HepG2 (cell line): ENCODE data around the gene SDF2. TPM values are rescaled to one million over a fixed set of nuclear protein-coding genes. Genes with fewer than 3 reads are reported as not detected.

Experiments used
- CHCHD3 ChIP-seq: sonication (generic); formaldehyde crosslinking; IDR thresholded peaks from 2 replicates; pipeline ENCODE4 v1.8.0; 2022; ENCODE audit warnings: mild to moderate bottlenecking, missing genetic modification reagents, moderate library complexity
- GABPA ChIP-seq, 2 experiments: IDR thresholded peaks; 2 replicates each; pipeline ENCODE4 v1.6.1; 2011 to 2016; ENCODE audit warnings: low read depth in 2 of 2, low read length in 1 of 2, missing biosample characterization in 1 of 2, missing genetic modification characterization in 1 of 2
- MIXL1 ChIP-seq: IDR thresholded peaks from 2 replicates; pipeline ENCODE4 v1.6.1; 2016
- NPAS2 ChIP-seq: sonication (generic); formaldehyde crosslinking; IDR thresholded peaks from 2 replicates; pipeline ENCODE4 v1.8.0; 2022; ENCODE audit warnings: mild to moderate bottlenecking, missing genetic modification reagents, borderline replicate concordance
- PAF1 ChIP-seq: IDR thresholded peaks from 2 replicates; pipeline ENCODE4 v1.6.1; 2016; ENCODE audit warnings: missing genetic modification reagents, missing compliant biosample characterization
- RFX1 ChIP-seq: fragments of 450-650 bp; IDR thresholded peaks from 2 replicates; pipeline ENCODE4 v1.6.1; 2017
- TBL1XR1 ChIP-seq: fragments of 150-350 bp; IDR thresholded peaks from 2 replicates; pipeline ENCODE4 v1.6.1; 2014; ENCODE audit warnings: borderline replicate concordance, low read length; ENCODE audit not compliant: partially characterized antibody
- ZBTB7A ChIP-seq: sonication (generic); formaldehyde crosslinking; IDR thresholded peaks from 2 replicates; pipeline ENCODE4 v1.8.0; 2022; ENCODE audit warnings: mild to moderate bottlenecking, missing genetic modification reagents
- ZNF12 ChIP-seq: sonication (generic); formaldehyde crosslinking; IDR thresholded peaks from 2 replicates; pipeline ENCODE4 v1.5.0; 2020; ENCODE audit warnings: missing genetic modification reagents
- ZNF296 ChIP-seq: sonication (generic); formaldehyde crosslinking; conservative IDR thresholded peaks from 2 replicates; pipeline ENCODE4 v1.5.0; 2020; ENCODE audit warnings: mild to moderate bottlenecking, missing genetic modification reagents
- ZNF432 ChIP-seq: sonication (generic); formaldehyde crosslinking; IDR thresholded peaks from 2 replicates; pipeline ENCODE4 v1.5.0; 2020; ENCODE audit warnings: missing genetic modification reagents, mild to moderate bottlenecking, borderline replicate concordance
- ZNF44 ChIP-seq: sonication (generic); formaldehyde crosslinking; IDR thresholded peaks from 2 replicates; pipeline ENCODE4 v1.5.1; 2020; ENCODE audit warnings: mild to moderate bottlenecking, missing genetic modification reagents
- ZNF577 ChIP-seq: sonication (generic); formaldehyde crosslinking; IDR thresholded peaks from 2 replicates; pipeline ENCODE4 v1.4.0; 2020; ENCODE audit warnings: mild to moderate bottlenecking, low read depth, missing genetic modification reagents, borderline replicate concordance
- ZNF746 ChIP-seq: sonication (generic); formaldehyde crosslinking; IDR thresholded peaks from 2 replicates; pipeline ENCODE4 v1.8.0; 2022; ENCODE audit warnings: mild to moderate bottlenecking, missing genetic modification reagents
- ZNF792 ChIP-seq: IDR thresholded peaks from 2 replicates; pipeline ENCODE4 v1.6.1; 2016
- ZSCAN21 ChIP-seq: sonication (generic); formaldehyde crosslinking; IDR thresholded peaks from 2 replicates; pipeline ENCODE4 v1.8.0; 2022; ENCODE audit warnings: mild to moderate bottlenecking, missing genetic modification reagents, moderate library complexity, borderline replicate concordance
- ZSCAN29 ChIP-seq: sonication (generic); formaldehyde crosslinking; conservative IDR thresholded peaks from 2 replicates; pipeline ENCODE4 v1.4.0; 2020; ENCODE audit warnings: mild to moderate bottlenecking, missing genetic modification reagents
- polyA plus RNA-seq, 8 experiments: library from polyadenylated mRNA; depleted of rRNA in 3 of 8; stranded (reverse) in 7 of 8; unstranded in 1 of 8; fragments of >200 nt; fragmentation: Illumina TruSeq in 4 of 8; extraction: Trizol in 4 of 8; gene quantifications; 2 replicates each; pipeline versions ENCODE4 v1.2.1 to v1.2.3, GENCODE V29; 2011 to 2016; ENCODE audit warnings: low read depth in 4 of 8, missing spikeins in 1 of 8, mixed read lengths in 1 of 8; ENCODE audit not compliant: insufficient read depth in 1 of 8
- total RNA-seq, 5 experiments: library from RNA; depleted of rRNA; stranded (reverse); fragments of >200 nt; fragmentation: Illumina TruSeq; extraction: Trizol; gene quantifications; 2 replicates each; pipeline ENCODE4 v1.2.3, GENCODE V29; 2016; ENCODE audit warnings: low read depth in 1 of 5
- TF ChIP-seq, protein P1 (sequence below): sonication (generic); formaldehyde crosslinking; IDR thresholded peaks from 2 replicates; pipeline ENCODE4 v1.5.1; 2020; ENCODE audit warnings: mild to moderate bottlenecking, moderate library complexity, missing genetic modification reagents
- TF ChIP-seq, protein P2 (sequence below): IDR thresholded peaks from 2 replicates; pipeline ENCODE4 v1.6.1; 2016; ENCODE audit warnings: low read depth, borderline replicate concordance
- TF ChIP-seq, protein P3 (sequence below): sonication (generic); formaldehyde crosslinking; IDR thresholded peaks from 2 replicates; pipeline ENCODE4 v1.5.0; 2020; ENCODE audit warnings: mild to moderate bottlenecking, missing genetic modification reagents
- TF ChIP-seq, protein P4 (sequence below): sonication (generic); formaldehyde crosslinking; IDR thresholded peaks from 2 replicates; pipeline ENCODE4 v1.4.0; 2020; ENCODE audit warnings: missing genetic modification reagents
- TF ChIP-seq, protein P5 (sequence below): sonication (generic); formaldehyde crosslinking; IDR thresholded peaks from 2 replicates; pipeline ENCODE4 v1.5.0; 2020; ENCODE audit warnings: missing genetic modification reagents

Gene SDF2
- total and polyA plus RNA-seq, 2 of the 13 experiments (the other 11 are each of a cell fraction or from before 2014, with no cell fraction given), result 58.2 to 58.4 TPM

DNA sequence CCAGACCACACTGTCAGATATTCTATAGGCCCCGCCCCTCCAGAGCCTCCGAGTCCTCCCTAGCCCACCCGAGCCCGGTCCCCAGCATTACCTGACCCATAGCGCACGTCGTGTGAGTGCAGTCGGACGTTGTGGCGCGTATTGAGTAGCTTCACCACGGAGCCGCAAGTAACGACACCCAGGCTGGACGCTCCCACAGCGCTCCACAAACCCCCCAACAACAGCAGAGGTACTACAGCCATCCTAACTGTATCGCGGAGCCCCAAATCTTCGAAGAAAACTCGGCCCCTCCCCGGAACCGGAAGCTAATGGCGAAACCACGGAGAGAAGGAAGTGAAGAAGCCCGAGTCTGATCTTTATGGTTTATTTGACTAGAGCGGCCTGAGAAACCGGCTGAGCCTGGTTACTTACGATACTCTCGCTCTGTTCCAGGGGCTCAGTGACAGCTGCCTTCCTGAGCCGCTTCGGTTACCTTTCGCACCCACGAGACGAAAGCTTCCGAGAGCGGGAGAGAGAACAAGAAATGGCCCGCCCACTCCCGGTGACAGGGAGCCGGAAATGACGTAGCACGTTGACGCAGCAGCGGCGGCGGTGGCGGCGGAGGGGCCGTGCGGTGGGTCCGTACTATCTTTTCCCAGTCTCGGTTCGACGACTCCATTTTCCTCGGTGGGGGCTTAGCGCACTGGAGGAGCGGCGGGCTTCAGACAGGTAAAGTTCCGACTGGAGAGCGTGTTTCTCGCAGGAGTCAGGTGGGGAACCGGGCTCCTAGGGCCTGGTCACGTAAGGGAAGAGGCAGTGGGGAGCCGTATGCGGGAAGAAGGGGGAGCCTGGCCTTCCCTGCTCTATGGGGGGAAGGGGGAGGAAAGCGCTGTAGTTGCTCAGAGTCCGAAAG, at the start of gene SDF2, which contains the start of gene SUPT6H (continued):
- TF ChIP-seq, protein P1, sequence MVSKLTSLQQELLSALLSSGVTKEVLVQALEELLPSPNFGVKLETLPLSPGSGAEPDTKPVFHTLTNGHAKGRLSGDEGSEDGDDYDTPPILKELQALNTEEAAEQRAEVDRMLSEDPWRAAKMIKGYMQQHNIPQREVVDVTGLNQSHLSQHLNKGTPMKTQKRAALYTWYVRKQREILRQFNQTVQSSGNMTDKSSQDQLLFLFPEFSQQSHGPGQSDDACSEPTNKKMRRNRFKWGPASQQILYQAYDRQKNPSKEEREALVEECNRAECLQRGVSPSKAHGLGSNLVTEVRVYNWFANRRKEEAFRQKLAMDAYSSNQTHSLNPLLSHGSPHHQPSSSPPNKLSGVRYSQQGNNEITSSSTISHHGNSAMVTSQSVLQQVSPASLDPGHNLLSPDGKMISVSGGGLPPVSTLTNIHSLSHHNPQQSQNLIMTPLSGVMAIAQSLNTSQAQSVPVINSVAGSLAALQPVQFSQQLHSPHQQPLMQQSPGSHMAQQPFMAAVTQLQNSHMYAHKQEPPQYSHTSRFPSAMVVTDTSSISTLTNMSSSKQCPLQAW (CRISPR knock-in tag), result peak; percentile 39
- 0 out of 2 replicates have a peak, but pooled peaks have one; percentile 28 for TF ChIP-seq ZBTB7A (CRISPR knock-in tag)
- TF ChIP-seq, protein P2, sequence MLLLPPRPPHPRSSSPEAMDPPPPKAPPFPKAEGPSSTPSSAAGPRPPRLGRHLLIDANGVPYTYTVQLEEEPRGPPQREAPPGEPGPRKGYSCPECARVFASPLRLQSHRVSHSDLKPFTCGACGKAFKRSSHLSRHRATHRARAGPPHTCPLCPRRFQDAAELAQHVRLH (CRISPR knock-in tag), result no peak
- TF ChIP-seq, protein P3, sequence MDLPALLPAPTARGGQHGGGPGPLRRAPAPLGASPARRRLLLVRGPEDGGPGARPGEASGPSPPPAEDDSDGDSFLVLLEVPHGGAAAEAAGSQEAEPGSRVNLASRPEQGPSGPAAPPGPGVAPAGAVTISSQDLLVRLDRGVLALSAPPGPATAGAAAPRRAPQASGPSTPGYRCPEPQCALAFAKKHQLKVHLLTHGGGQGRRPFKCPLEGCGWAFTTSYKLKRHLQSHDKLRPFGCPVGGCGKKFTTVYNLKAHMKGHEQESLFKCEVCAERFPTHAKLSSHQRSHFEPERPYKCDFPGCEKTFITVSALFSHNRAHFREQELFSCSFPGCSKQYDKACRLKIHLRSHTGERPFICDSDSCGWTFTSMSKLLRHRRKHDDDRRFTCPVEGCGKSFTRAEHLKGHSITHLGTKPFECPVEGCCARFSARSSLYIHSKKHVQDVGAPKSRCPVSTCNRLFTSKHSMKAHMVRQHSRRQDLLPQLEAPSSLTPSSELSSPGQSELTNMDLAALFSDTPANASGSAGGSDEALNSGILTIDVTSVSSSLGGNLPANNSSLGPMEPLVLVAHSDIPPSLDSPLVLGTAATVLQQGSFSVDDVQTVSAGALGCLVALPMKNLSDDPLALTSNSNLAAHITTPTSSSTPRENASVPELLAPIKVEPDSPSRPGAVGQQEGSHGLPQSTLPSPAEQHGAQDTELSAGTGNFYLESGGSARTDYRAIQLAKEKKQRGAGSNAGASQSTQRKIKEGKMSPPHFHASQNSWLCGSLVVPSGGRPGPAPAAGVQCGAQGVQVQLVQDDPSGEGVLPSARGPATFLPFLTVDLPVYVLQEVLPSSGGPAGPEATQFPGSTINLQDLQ (CRISPR knock-in tag), result 0 out of 2 replicates have a peak, but pooled peaks have one; percentile 51
- no peak for TF ChIP-seq NPAS2
- TF ChIP-seq PAF1 (CRISPR knock-in tag), result no peak
- TF ChIP-seq, protein P4, sequence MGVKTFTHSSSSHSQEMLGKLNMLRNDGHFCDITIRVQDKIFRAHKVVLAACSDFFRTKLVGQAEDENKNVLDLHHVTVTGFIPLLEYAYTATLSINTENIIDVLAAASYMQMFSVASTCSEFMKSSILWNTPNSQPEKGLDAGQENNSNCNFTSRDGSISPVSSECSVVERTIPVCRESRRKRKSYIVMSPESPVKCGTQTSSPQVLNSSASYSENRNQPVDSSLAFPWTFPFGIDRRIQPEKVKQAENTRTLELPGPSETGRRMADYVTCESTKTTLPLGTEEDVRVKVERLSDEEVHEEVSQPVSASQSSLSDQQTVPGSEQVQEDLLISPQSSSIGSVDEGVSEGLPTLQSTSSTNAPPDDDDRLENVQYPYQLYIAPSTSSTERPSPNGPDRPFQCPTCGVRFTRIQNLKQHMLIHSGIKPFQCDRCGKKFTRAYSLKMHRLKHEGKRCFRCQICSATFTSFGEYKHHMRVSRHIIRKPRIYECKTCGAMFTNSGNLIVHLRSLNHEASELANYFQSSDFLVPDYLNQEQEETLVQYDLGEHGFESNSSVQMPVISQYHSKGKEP (CRISPR knock-in tag), result 0 out of 2 replicates have a peak, but pooled peaks have one; percentile 16
- peak; percentile 89 for TF ChIP-seq ZSCAN29 (CRISPR knock-in tag)
- no peak for TF ChIP-seq ZNF12 (CRISPR knock-in tag)
- no peak for TF ChIP-seq CHCHD3 (CRISPR knock-in tag)
- peak; percentile 83 for TF ChIP-seq GABPA (IDR thresholded peaks at IDR 0.05; ENCODE audit: low read depth, low read length)
- peak; percentile 95 for TF ChIP-seq GABPA (CRISPR knock-in tag; IDR thresholded peaks at IDR 0.05; ENCODE audit: low read depth)
- TF ChIP-seq, protein P5, sequence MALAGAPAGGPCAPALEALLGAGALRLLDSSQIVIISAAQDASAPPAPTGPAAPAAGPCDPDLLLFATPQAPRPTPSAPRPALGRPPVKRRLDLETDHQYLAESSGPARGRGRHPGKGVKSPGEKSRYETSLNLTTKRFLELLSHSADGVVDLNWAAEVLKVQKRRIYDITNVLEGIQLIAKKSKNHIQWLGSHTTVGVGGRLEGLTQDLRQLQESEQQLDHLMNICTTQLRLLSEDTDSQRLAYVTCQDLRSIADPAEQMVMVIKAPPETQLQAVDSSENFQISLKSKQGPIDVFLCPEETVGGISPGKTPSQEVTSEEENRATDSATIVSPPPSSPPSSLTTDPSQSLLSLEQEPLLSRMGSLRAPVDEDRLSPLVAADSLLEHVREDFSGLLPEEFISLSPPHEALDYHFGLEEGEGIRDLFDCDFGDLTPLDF (CRISPR knock-in tag), result no peak
- TF ChIP-seq ZSCAN21, result no peak; the same call in 1 of the 2 replicates
- no peak for TF ChIP-seq ZNF577
- TF ChIP-seq ZNF432 (CRISPR knock-in tag), result no peak
- no peak for TF ChIP-seq ZNF746 (CRISPR knock-in tag)
- TF ChIP-seq ZNF44 (CRISPR knock-in tag), result peak; percentile 41; the same call in 1 of the 2 replicates
- TF ChIP-seq RFX1, result no peak
- TF ChIP-seq MIXL1 (CRISPR knock-in tag), result 0 out of 2 replicates have a peak, but pooled peaks have one; percentile 8
- peak; percentile 32; the same call in 1 of the 2 replicates for TF ChIP-seq ZNF296
- peak; percentile 44; the same call in 1 of the 2 replicates for TF ChIP-seq ZNF792
- TF ChIP-seq TBL1XR1, result no peak
